PC-3 (cell line): ENCODE results near the gene RASGRP1.

Source experiments
- EZH2 ChIP-seq: fragments of 300-600 bp; sonication (generic); IDR thresholded peaks from one replicate; pipeline ENCODE4 v1.6.1; 2017; ENCODE audit warnings: antibody characterized with exemption, mild to moderate bottlenecking, low read length; ENCODE audit not compliant: unreplicated experiment
- TF ChIP-seq, protein P1 (sequence below): fragments of 300-600 bp; sonication (generic); conservative IDR thresholded peaks from 2 replicates; pipeline ENCODE4 v1.5.1; 2017; ENCODE audit warnings: antibody characterized with exemption, low read depth, mild to moderate bottlenecking, low read length

DNA sequence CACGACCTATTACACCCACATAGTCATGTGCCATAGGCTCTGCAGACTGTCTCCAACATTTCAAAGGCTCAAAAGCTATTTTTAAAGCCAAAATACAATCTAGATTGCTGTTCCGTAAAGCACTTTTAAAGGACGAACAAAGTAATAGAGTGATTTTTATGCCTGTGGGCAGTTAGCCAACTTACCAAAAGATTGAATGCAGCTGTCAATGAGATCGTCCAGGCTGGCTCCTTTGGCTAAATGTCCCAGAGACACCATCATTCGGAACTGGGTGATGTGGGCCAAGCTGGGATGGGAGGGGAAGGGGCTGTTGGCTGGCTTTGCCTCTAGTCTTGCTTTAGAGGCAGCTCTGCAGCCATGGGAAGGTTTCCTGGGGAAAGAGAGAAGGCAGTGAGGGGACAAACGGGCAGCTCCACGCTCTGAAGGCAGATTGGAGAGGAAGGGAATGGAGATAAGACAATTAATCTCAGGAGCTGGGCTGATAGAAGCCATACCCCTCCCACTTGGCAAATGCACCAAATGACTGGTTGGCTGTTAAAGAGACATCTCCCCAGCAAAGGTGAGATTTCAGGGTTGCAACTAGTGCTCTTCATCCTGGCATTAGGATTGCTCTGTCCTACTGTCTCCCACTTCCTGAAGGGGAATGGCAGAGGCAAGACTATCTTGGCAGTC, 4.8 kb downstream of the RASGRP1 start:
- no peak for TF ChIP-seq EZH2
- TF ChIP-seq, protein P1, sequence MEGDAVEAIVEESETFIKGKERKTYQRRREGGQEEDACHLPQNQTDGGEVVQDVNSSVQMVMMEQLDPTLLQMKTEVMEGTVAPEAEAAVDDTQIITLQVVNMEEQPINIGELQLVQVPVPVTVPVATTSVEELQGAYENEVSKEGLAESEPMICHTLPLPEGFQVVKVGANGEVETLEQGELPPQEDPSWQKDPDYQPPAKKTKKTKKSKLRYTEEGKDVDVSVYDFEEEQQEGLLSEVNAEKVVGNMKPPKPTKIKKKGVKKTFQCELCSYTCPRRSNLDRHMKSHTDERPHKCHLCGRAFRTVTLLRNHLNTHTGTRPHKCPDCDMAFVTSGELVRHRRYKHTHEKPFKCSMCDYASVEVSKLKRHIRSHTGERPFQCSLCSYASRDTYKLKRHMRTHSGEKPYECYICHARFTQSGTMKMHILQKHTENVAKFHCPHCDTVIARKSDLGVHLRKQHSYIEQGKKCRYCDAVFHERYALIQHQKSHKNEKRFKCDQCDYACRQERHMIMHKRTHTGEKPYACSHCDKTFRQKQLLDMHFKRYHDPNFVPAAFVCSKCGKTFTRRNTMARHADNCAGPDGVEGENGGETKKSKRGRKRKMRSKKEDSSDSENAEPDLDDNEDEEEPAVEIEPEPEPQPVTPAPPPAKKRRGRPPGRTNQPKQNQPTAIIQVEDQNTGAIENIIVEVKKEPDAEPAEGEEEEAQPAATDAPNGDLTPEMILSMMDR = no peak
